ENCODE measurements around the gene DAB1. TPM values are rescaled to one million over a fixed set of nuclear protein-coding genes. Genes with fewer than 3 reads are reported as not detected.

The DAB1 gene
- total RNA-seq, 1 donor from 2014 or later = 3.1 TPM

- H3K27ac Mint-ChIP-seq (ENCODE audit: unreplicated experiment) = no peak overlapping the region
- H3K4me3 Mint-ChIP-seq (ENCODE audit: unreplicated experiment) = no peak overlapping the region
- peaks cover 3% of the 10 kb centered on the region for H3K9me3 Mint-ChIP-seq (ENCODE audit: unreplicated experiment)
- no peaks in the 10 kb centered on the region for H3K27me3 Mint-ChIP-seq (ENCODE audit: unreplicated experiment)
- no peak for TF ChIP-seq CTCF (IDR thresholded peaks at IDR 0.05; ENCODE audit: partially characterized antibody, unreplicated experiment)
- no peaks in the 10 kb centered on the region for H3K36me3 Mint-ChIP-seq (ENCODE audit: unreplicated experiment)
- peaks cover 2% of the 10 kb centered on the region for H3K4me1 Mint-ChIP-seq (ENCODE audit: low read depth, unreplicated experiment)
- no peak for DNase-seq
Measured at GRCh38 chr1:57217905-57218304, 206.0 kb downstream of the DAB1 start.

GRCh38 chr1:57214951-57215575, 208.8 kb downstream of the DAB1 start:
- H3K27ac Mint-ChIP-seq (ENCODE audit: unreplicated experiment) = no peak overlapping the region
- no peak for DNase-seq
- peaks cover 2% of the 10 kb centered on the region for H3K4me1 Mint-ChIP-seq (ENCODE audit: low read depth, unreplicated experiment)
- no peaks in the 10 kb centered on the region for H3K9me3 Mint-ChIP-seq (ENCODE audit: unreplicated experiment)
- H3K27me3 Mint-ChIP-seq (ENCODE audit: unreplicated experiment) = no peaks in the 10 kb centered on the region
- H3K4me3 Mint-ChIP-seq (ENCODE audit: unreplicated experiment) = no peak overlapping the region
- no peaks in the 10 kb centered on the region for H3K36me3 Mint-ChIP-seq (ENCODE audit: unreplicated experiment)
- no peak for TF ChIP-seq CTCF (IDR thresholded peaks at IDR 0.05; ENCODE audit: partially characterized antibody, unreplicated experiment)

DNA sequence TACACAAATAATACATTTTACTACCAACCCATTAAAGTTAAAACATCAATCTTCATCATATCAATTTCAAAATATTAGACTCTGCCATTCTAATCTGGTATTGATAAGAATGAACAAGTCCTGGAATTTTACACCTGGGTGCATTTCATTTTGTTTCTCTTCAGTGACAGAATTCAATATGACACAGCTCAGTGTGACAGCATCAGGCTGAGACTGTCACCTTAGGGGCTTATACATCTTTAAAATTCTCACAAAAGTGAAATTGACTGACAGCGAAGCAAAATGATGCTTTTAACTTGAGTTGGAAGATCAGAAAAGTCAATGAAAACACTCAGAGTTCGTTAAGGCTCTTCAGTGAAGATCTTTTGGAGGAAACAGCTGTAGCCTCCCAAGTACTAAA, 213.0 kb downstream of the DAB1 start:
- no peaks in the 10 kb centered on the region for H3K36me3 Mint-ChIP-seq (ENCODE audit: unreplicated experiment)
- DNase-seq = no peak
- peaks cover 3% of the 10 kb centered on the region for H3K4me1 Mint-ChIP-seq (ENCODE audit: low read depth, unreplicated experiment)
- no peaks in the 10 kb centered on the region for H3K27me3 Mint-ChIP-seq (ENCODE audit: unreplicated experiment)
- no peak overlapping the region for H3K4me3 Mint-ChIP-seq (ENCODE audit: unreplicated experiment)
- no peak overlapping the region for H3K27ac Mint-ChIP-seq (ENCODE audit: unreplicated experiment)
- no peak for TF ChIP-seq CTCF (IDR thresholded peaks at IDR 0.05; ENCODE audit: partially characterized antibody, unreplicated experiment)
- peaks cover 1% of the 10 kb centered on the region for H3K9me3 Mint-ChIP-seq (ENCODE audit: unreplicated experiment)

DNA sequence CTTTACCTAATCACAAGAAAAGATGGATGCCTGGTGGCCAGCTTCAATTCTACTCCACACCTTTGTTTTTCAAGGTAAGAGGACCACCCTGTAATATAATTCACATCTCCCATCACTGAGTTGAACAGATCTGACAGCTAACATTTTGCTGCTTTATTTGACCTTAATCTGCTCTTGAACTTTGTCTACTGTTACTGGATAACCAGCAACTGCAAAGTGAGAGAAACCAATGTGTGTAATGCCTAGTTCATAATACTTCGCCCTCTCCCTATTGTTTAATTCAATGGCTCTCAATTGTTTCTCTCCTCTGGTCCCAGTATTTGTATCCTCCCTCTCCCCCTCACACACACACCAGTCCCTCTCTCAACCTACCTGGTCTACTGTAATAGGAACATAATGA, 214.4 kb downstream of the DAB1 start:
- TF ChIP-seq CTCF (IDR thresholded peaks at IDR 0.05; ENCODE audit: partially characterized antibody, unreplicated experiment) = no peak
- Mint-ChIP-seq H3K9me3 (ENCODE audit: unreplicated experiment) (peaks cover 1% of the 10 kb centered on the region), H3K4me1 (ENCODE audit: low read depth, unreplicated experiment) (peaks cover 5% of the 10 kb centered on the region), H3K27me3 (ENCODE audit: unreplicated experiment) (no peaks in the 10 kb centered on the region), H3K4me3 (ENCODE audit: unreplicated experiment) (no peak overlapping the region), H3K27ac (ENCODE audit: unreplicated experiment) (no peak overlapping the region), H3K36me3 (ENCODE audit: unreplicated experiment) (no peaks in the 10 kb centered on the region)
- DNase-seq = no peak

- peaks cover 1% of the 10 kb centered on the region for H3K9me3 Mint-ChIP-seq (ENCODE audit: unreplicated experiment)
- no peaks in the 10 kb centered on the region for H3K27me3 Mint-ChIP-seq (ENCODE audit: unreplicated experiment)
- H3K36me3 Mint-ChIP-seq (ENCODE audit: unreplicated experiment) = no peaks in the 10 kb centered on the region
Measured at GRCh38 chr1:57208741-57209302, 215.0 kb downstream of the DAB1 start.

More at GRCh38 chr1:57208741-57209302, 215.0 kb downstream of the DAB1 start:
- H3K4me3 Mint-ChIP-seq (ENCODE audit: unreplicated experiment) = no peak overlapping the region
- DNase-seq = no peak
- no peak overlapping the region for H3K27ac Mint-ChIP-seq (ENCODE audit: unreplicated experiment)
- no peak for TF ChIP-seq CTCF (IDR thresholded peaks at IDR 0.05; ENCODE audit: partially characterized antibody, unreplicated experiment)
- peaks cover 5% of the 10 kb centered on the region for H3K4me1 Mint-ChIP-seq (ENCODE audit: low read depth, unreplicated experiment)

Data from glutamatergic neuron (in vitro differentiated cells).